Right atrium auricular region (tissue), 2 donors: Measurements from ENCODE around the gene CTAG2. TPM values are rescaled to one million over a fixed set of nuclear protein-coding genes. Genes with fewer than 3 reads are reported as not detected.
"Not testable (repeated sequence)": the region's sequence is repeated elsewhere in the genome, so short reads cannot be mapped to it uniquely, and the experiment has no call there.

ENCODE experiments used
- DNase-seq: peaks from one replicate; pipeline ENCODE4 v3.0.0-alpha.2; 2019; ENCODE audit warnings: low spot score
- H3K27ac ChIP-seq, 2 donors: fragments of 200-600 bp; sonication (generic); 1 replicate in 1 of 2; 2 replicates in 1 of 2; pipeline ENCODE4 v1.5.1; 2016 to 2019
- H3K27me3 ChIP-seq, 2 donors: fragments of 200-600 bp; sonication (generic); one replicate each; pipeline versions ENCODE4 v1.5.1 to v1.6.0; 2017 to 2019
- H3K36me3 ChIP-seq: fragments of 200-600 bp; sonication (generic); one replicate; pipeline ENCODE4 v1.5.1; 2016
- H3K4me1 ChIP-seq, 2 donors: fragments of 200-600 bp; sonication (generic); one replicate each; pipeline versions ENCODE4 v1.5.1 to v1.6.0; 2017 to 2019
- H3K4me3 ChIP-seq, 2 donors: fragments of 200-600 bp; sonication (generic); 1 replicate in 1 of 2; 2 replicates in 1 of 2; pipeline ENCODE4 v1.5.1; 2017 to 2019; ENCODE audit warnings: mild to moderate bottlenecking in 1 of 2, moderate library complexity in 1 of 2
- H3K9me3 ChIP-seq, 2 donors: fragments of 200-600 bp; sonication (generic); one replicate each; pipeline ENCODE4 v1.5.1; 2019
- CTCF ChIP-seq, 2 donors: fragments of 200-600 bp; sonication (generic); IDR thresholded peaks; one replicate each; pipeline ENCODE4 v1.5.1; 2019; ENCODE audit warnings: antibody characterized with exemption in 2 of 2
- total RNA-seq, 2 donors: library from RNA; depleted of rRNA; stranded (reverse); fragments of >200 nt; gene quantifications; one replicate each; pipeline ENCODE4 v1.1.0, GENCODE V29; 2016

Gene CTAG2
- total RNA-seq, 2 donors from 2014 or later, result not detected

GRCh38 chrX:154611146-154611545 lies 42.2 kb downstream of the CTAG2 start:
- not testable (repeated sequence) for H3K27me3 ChIP-seq, H3K4me3 ChIP-seq, DNase-seq, H3K36me3 ChIP-seq, H3K27ac ChIP-seq, H3K4me1 ChIP-seq, H3K9me3 ChIP-seq

DNA sequence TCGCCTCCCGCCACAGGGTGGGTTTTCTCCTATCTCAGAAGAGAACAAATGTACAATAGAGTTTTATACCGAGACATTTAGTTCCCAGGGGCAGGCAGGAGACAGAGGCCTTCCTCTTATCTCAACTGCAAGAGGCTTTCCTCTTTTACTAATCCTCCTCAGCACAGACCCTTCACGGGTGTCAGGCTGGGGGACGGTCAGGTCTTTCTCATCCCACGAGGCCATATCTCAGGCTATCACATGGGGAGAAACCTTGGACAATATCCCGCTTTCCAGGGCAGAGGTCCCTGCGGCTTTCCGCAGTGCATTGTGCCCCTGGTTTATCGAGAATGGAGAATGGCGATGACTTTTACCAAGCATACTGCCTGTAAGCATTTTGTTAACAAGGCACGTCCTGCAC lies 44.6 kb downstream of the CTAG2 start:
- not testable (repeated sequence) for DNase-seq, H3K4me1 ChIP-seq, H3K9me3 ChIP-seq, H3K4me3 ChIP-seq, H3K36me3 ChIP-seq, H3K27me3 ChIP-seq, H3K27ac ChIP-seq

GRCh38 chrX:154607976-154608375 lies 45.4 kb downstream of the CTAG2 start:
- not testable (repeated sequence) for H3K36me3 ChIP-seq, H3K9me3 ChIP-seq, H3K27ac ChIP-seq, H3K4me3 ChIP-seq, H3K4me1 ChIP-seq, DNase-seq, H3K27me3 ChIP-seq

GRCh38 chrX:154607370-154607769 lies 46.0 kb downstream of the CTAG2 start:
- no peak for DNase-seq
- H3K36me3 ChIP-seq, result no peaks in the 10 kb centered on the region

GRCh38 chrX:154605566-154605965 lies 47.8 kb downstream of the CTAG2 start:
- Histone ChIP-seq H3K9me3 (no peaks in the 10 kb centered on the region), H3K27me3 (no peaks in the 10 kb centered on the region), H3K36me3 (no peaks in the 10 kb centered on the region), H3K4me3 (no peak overlapping the region), H3K27ac (no peak overlapping the region), H3K4me1 (no peaks in the 10 kb centered on the region)
- TF ChIP-seq CTCF (IDR thresholded peaks at IDR 0.05), result no peak
- DNase-seq, result no peak

More at GRCh38 chrX:154607370-154607769, 46.0 kb downstream of the CTAG2 start:
- no peaks in the 10 kb centered on the region for H3K4me1 ChIP-seq
- H3K9me3 ChIP-seq, result no peaks in the 10 kb centered on the region
- no peak for TF ChIP-seq CTCF (IDR thresholded peaks at IDR 0.05)
- H3K4me3 ChIP-seq, result no peak overlapping the region
- H3K27ac ChIP-seq, result no peak overlapping the region
- no peaks in the 10 kb centered on the region for H3K27me3 ChIP-seq

DNA sequence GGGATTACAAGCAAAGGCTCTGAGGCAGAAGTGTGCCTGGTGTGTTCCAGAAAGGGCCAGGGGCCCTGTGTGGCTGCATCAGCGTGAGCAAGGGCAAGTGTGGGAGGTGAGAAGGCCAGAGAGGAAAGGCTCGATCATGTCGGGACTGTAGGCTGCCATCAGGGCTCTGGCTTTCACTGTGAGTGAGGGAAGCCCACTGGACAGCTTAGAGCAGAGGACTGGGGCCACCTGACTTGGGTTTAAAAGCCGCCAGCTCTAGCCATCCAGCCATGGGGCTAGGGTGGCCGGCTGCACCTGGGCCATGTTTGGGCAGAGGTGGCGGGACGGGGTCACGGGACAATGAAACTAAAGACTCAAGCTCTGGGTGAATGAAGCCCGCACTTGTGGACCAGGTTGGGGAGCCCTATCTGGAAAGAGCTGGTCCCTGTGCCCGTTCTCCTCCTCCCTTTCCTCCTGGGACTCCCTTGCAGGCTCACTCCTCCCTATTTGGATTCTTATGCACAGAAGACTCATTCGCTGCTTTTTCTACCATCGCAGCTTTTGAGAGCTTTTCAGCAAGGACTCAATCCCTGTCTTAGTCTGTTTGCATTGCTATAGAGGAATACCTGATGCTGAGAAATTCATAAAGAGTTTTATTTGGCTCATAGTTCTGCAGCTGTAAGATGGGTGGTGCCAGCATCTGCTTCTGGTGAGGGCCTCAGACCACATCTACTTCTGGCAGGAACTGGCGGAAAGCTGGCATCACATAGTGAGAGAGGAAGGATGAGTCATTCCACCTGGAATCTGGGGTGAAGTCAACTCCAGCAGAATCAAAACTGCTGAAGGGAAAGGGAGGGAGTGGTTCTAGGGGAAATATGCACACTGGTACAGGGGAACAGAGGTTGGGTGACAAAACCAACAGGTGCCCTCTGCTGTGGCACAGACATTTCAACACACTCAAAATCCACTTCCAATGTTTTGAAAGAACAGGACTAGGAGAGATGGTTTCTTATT lies 49.6 kb downstream of the CTAG2 start:
- DNase-seq, result no peak
- Histone ChIP-seq H3K4me1 (no peaks in the 10 kb centered on the region), H3K27ac (no peak overlapping the region), H3K27me3 (no peaks in the 10 kb centered on the region), H3K4me3 (no peak overlapping the region), H3K36me3 (no peaks in the 10 kb centered on the region), H3K9me3 (no peaks in the 10 kb centered on the region)
- TF ChIP-seq CTCF (IDR thresholded peaks at IDR 0.05), result no peak

GRCh38 chrX:154602766-154603437 lies 50.5 kb downstream of the CTAG2 start:
- Histone ChIP-seq H3K36me3 (no peaks in the 10 kb centered on the region), H3K4me3 (no peak overlapping the region), H3K9me3 (no peaks in the 10 kb centered on the region), H3K4me1 (no peaks in the 10 kb centered on the region), H3K27ac (no peak overlapping the region), H3K27me3 (no peaks in the 10 kb centered on the region)
- TF ChIP-seq CTCF (IDR thresholded peaks at IDR 0.05), result no peak
- no peak for DNase-seq
